DND-41 (cell line): ENCODE measurements around the gene CEACAM4.

ENCODE experiments used
- ATAC-seq: fragments of 200-7000 bp; cut with Tn5 transposase; 3 replicates; pipeline ENCODE4 v1.9.1; 2021; ENCODE audit warnings: low read depth; ENCODE audit not compliant: insufficient read depth
- DNase-seq: peaks from one replicate; pipeline ENCODE4 v3.0.0-alpha.2; 2020
- H2AFZ ChIP-seq: 2 replicates; pipeline ENCODE4 v1.6.0; 2012; ENCODE audit warnings: low read depth, low read length
- H3K27ac ChIP-seq: 2 replicates; pipeline ENCODE4 v1.5.1; 2012; ENCODE audit warnings: low read length, inconsistent platforms
- H3K27me3 ChIP-seq: fragments of 200-600 bp; sonication (generic); 2 replicates; pipeline ENCODE4 v1.6.0; 2012; ENCODE audit warnings: low read length, mild to moderate bottlenecking, inconsistent platforms; ENCODE audit not compliant: insufficient read depth, poor library complexity
- H3K36me3 ChIP-seq: 2 replicates; pipeline ENCODE4 v1.5.1; 2012; ENCODE audit warnings: low read length, inconsistent platforms; ENCODE audit not compliant: insufficient read depth
- H3K4me1 ChIP-seq: 2 replicates; pipeline ENCODE4 v1.5.1; 2012; ENCODE audit warnings: mild to moderate bottlenecking, low read length; ENCODE audit not compliant: insufficient read depth
- H3K4me2 ChIP-seq: 2 replicates; pipeline ENCODE4 v1.6.0; 2012; ENCODE audit warnings: mild to moderate bottlenecking, moderate library complexity, low read length, inconsistent platforms; ENCODE audit not compliant: insufficient read depth
- H3K4me3 ChIP-seq, 2 experiments: fragments of 200-600 bp in 1 of 2; shearing (Covaris generic) in 1 of 2; 2 replicates each; pipeline ENCODE4 v1.5.1; 2012 to 2016; ENCODE audit warnings: inconsistent platforms in 2 of 2, low read length in 2 of 2, mild to moderate bottlenecking in 2 of 2, low read depth in 1 of 2, moderate library complexity in 1 of 2
- H3K79me2 ChIP-seq: 2 replicates; pipeline ENCODE4 v1.6.0; 2012; ENCODE audit warnings: low read length, inconsistent platforms; ENCODE audit not compliant: insufficient read depth
- H3K9ac ChIP-seq: 2 replicates; pipeline ENCODE4 v1.6.0; 2012; ENCODE audit warnings: low read depth, mild to moderate bottlenecking, inconsistent platforms, low read length, moderate library complexity
- H3K9me3 ChIP-seq: 2 replicates; pipeline ENCODE4 v1.5.1; 2012; ENCODE audit warnings: low read length, moderate library complexity, mild to moderate bottlenecking, inconsistent platforms; ENCODE audit not compliant: insufficient read depth, severe bottlenecking
- H4K20me1 ChIP-seq: 2 replicates; pipeline ENCODE4 v1.6.0; 2012; ENCODE audit warnings: low read length; ENCODE audit not compliant: insufficient read depth
- CTCF ChIP-seq: IDR thresholded peaks from 2 replicates; pipeline ENCODE4 v1.5.1; 2012; ENCODE audit warnings: borderline replicate concordance, low read length, moderate library complexity, mild to moderate bottlenecking; ENCODE audit not compliant: poor library complexity, severe bottlenecking; ENCODE audit errors: extremely low read depth
- EZH2 ChIP-seq: IDR thresholded peaks from 3 replicates; pipeline ENCODE4 v1.6.1; 2012; ENCODE audit warnings: borderline replicate concordance, low read depth, mild to moderate bottlenecking, moderate library complexity, low read length, inconsistent platforms; ENCODE audit not compliant: severe bottlenecking

The CEACAM4 gene

GRCh38 chr19:41621654-41622053 lies 5.2 kb downstream of the CEACAM4 start:
- no peak for ATAC-seq
- no peak overlapping the region for H3K4me3 ChIP-seq
- H3K27me3 ChIP-seq, result no peaks in the 10 kb centered on the region
- no peak overlapping the region for H3K4me2 ChIP-seq
- H3K9ac ChIP-seq, result no peak overlapping the region
- H2AFZ ChIP-seq, result no peak overlapping the region
- H3K79me2 ChIP-seq, result no peaks in the 10 kb centered on the region
- no peaks in the 10 kb centered on the region for H3K9me3 ChIP-seq
- TF ChIP-seq EZH2, result no peak
- TF ChIP-seq CTCF, result no peak
- no peaks in the 10 kb centered on the region for H3K36me3 ChIP-seq
- peaks cover 18% of the 10 kb centered on the region for H4K20me1 ChIP-seq
- no peak for DNase-seq
- no peaks in the 10 kb centered on the region for H3K4me1 ChIP-seq
- no peak overlapping the region for H3K27ac ChIP-seq

GRCh38 chr19:41621226-41621625 lies 5.6 kb downstream of the CEACAM4 start:
- no peak for ATAC-seq
- H3K9ac ChIP-seq, result no peak overlapping the region
- H3K4me2 ChIP-seq, result no peak overlapping the region
- DNase-seq, result no peak
- no peak overlapping the region for H3K4me3 ChIP-seq
- no peaks in the 10 kb centered on the region for H3K79me2 ChIP-seq
- H2AFZ ChIP-seq, result no peak overlapping the region
- no peak overlapping the region for H3K27ac ChIP-seq
- H3K4me1 ChIP-seq, result no peaks in the 10 kb centered on the region
- TF ChIP-seq CTCF (no peak), EZH2 (no peak)
- H3K36me3 ChIP-seq, result no peaks in the 10 kb centered on the region
- H3K27me3 ChIP-seq, result no peaks in the 10 kb centered on the region
- peaks cover 20% of the 10 kb centered on the region for H4K20me1 ChIP-seq
- H3K9me3 ChIP-seq, result no peaks in the 10 kb centered on the region

- Histone ChIP-seq H4K20me1 (peaks cover 26% of the 10 kb centered on the region), H3K36me3 (no peaks in the 10 kb centered on the region), H2AFZ (no peak overlapping the region), H3K79me2 (no peaks in the 10 kb centered on the region), H3K4me2 (no peak overlapping the region), H3K4me1 (no peaks in the 10 kb centered on the region), H3K27me3 (no peaks in the 10 kb centered on the region), H3K27ac (no peak overlapping the region), H3K9me3 (no peaks in the 10 kb centered on the region), H3K4me3 (no peak overlapping the region), H3K9ac (no peak overlapping the region)
- DNase-seq, result no peak
- no peak for TF ChIP-seq EZH2
- TF ChIP-seq CTCF, result no peak
- ATAC-seq, result no peak
Measured at GRCh38 chr19:41620171-41620570, 6.7 kb downstream of the CEACAM4 start.

GRCh38 chr19:41619018-41619556 lies 7.8 kb downstream of the CEACAM4 start:
- Histone ChIP-seq H3K9me3 (no peaks in the 10 kb centered on the region), H3K36me3 (no peaks in the 10 kb centered on the region), H3K79me2 (no peaks in the 10 kb centered on the region), H3K4me1 (no peaks in the 10 kb centered on the region), H3K27ac (no peak overlapping the region), H3K9ac (no peak overlapping the region), H2AFZ (no peak overlapping the region), H3K4me3 (no peak overlapping the region), H3K4me2 (no peak overlapping the region), H4K20me1 (peaks cover 26% of the 10 kb centered on the region), H3K27me3 (no peaks in the 10 kb centered on the region)
- TF ChIP-seq EZH2 (no peak), CTCF (no peak)
- ATAC-seq (no peak), DNase-seq (no peak)
